NCI-H1092 (cell line): ENCODE measurements around the gene SULT1A1.
"Not testable (repeated sequence)": the region's sequence is repeated elsewhere in the genome, so short reads cannot be mapped to it uniquely, and the experiment has no call there.

Experiments
- DNase-seq: peaks from one replicate; lab custom pipeline; 2025; lab: John Stamatoyannopoulos, UW

The SULT1A1 gene

DNA sequence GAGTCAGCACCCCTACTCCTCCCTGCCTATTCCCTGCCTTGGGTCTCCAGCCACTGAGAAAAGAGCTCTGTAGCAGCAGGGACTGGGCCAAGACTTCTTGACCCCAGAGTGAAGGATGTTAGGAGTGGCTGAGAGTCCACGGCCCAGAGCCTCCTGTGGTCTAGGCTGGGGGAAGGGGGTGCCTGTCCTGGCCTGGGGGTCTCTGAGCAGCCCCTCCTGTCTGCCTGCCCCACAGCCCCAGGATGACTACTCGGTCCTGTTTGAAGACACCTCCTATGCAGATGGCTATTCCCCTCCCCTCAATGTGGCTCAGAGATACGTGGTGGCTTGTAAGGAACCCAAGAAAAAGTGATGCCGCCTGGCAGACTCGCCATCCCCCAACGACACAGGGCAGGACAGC, 18.5 kb downstream of the SULT1A1 start:
- no peak for DNase-seq

DNA sequence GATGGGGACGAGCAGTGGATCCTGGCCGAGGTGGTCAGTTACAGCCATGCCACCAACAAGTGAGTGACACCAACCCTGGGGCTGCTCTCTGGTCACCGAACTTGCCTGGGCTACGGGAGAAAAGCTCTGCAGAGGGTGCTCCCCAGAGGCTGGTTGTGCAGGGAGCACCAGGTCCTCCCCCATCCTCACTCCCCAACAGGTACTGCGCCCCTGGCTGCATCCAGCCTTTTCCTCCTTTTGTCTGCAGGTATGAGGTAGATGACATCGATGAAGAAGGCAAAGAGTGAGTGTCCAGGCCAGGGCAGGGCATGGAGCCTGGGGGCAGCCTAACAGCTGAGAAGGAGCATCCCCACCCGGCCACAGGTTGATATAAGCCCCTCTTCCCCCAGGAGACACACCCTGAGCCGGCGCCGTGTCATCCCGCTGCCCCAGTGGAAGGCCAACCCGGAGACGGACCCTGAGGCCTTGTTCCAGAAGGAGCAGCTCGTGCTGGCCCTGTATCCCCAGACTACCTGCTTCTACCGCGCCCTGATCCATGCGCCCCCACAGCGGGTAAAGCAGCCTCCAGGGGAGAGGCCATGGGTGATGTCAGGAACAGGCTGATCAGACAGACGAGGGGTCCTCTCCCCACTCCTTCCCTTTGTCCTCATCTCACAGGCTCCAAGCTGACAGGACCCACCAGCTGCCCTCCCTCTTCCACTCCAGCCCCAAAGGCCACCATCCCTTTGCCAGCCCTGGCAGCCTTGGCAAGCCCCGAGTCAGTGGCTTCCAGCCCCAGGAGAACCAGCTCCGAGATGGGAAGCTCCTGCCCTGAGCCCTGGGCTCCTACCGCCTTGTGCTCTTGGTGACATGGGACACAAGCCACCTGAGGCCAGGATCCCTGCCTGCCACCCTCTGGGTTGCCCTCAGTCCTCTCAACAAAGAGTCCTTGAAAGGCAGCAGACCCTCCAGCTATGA, 19.2 kb downstream of the SULT1A1 start:
- DNase-seq, result no peak

DNA sequence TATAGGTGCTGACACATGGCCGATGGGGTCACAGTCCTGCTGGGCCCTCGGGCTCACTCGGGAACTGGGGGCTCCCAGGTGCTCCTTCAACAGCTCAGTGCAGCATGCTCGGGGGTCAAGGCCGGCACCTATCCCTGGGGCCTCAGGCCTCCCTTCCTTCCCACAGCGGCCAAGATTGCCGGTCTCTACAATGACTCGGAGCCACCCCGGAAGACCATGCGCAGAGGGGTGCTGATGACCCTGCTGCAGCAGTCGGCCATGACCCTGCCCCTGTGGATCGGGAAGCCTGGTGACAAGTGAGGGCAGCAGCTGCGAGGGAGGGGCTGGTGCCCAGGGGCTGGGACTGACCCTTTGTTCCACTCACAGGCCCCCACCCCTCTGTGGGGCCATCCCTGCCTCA, 19.9 kb downstream of the SULT1A1 start:
- no peak for DNase-seq

DNA sequence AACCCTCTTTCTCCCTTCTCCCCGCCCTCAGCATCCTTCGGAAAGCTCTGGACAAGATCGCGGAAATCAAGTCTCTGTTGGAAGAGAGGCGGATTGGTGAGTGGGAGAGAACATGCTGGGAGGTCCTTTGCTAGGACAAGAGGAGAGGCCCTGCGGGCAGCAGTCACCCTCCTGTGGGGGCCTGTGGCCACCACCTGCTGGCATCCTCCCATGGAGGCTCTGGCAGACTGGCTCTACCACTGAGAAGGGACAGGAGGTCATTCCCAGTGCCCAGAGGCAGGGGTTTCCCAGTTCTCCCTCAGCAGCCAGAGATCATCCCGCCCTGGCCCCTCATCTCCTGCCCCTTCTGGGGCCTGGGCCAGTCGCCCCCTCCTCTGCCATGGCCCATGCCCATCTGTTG, 20.8 kb downstream of the SULT1A1 start:
- no peak for DNase-seq

DNA sequence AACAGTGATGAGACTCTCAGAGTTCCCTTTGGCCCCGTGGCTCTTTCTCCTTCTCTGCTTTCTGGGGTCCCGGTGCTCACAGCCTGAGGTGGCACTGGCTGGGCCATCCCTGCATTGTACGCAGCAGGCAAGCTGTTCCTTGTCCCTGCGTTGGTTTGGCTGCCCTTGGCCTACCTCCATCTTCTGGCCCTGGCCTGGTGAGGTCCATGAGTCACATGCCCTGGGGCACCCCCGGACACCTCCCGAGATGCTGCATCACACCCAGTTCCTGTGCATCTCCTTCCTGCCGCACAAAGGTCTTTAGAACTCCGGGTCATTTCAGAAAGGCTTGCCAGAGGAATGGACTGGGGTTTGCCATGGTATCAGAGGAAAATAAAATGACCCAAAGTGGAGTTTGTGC, 22.5 kb downstream of the SULT1A1 start:
- no peak for DNase-seq

DNA sequence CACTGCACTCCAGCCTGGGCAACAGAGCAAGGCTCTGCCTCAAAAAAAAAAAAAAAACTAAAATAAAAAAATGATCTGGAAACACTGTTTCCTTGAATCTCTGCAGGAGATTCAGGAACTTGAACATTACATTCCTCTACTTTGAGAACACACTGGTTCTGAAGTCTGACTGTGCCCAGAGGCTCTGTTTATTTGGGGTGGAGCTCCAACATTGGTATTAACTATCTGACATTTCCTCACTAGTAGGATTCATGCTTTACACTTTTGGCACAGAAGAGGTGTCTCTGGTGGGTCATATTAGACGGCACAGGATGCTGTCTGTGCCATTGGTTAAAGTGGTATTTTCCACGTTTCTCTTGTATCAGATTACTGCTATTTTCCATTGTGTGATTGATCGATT, 23.4 kb downstream of the SULT1A1 start:
- DNase-seq, result no peak

DNA sequence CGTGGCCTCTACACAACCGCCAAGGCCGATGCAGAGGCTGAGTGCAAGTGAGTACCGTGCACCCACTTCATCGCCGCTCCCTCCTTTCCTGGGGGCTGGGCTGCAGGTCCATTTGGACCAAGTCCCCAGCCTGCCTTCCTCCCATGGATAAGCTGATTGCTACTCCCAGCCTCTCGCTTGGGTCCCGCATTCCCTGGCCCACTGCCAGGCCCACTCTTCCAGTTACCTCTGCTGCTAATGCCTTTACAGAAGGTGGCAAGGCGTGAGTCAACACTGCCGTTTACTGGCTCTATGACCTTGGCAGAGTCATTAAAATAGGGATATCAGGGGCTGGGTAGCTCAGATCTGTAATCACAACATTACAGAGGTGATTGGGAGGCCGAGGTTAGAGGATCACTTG, 24.2 kb downstream of the SULT1A1 start:
- DNase-seq, result no peak

DNA sequence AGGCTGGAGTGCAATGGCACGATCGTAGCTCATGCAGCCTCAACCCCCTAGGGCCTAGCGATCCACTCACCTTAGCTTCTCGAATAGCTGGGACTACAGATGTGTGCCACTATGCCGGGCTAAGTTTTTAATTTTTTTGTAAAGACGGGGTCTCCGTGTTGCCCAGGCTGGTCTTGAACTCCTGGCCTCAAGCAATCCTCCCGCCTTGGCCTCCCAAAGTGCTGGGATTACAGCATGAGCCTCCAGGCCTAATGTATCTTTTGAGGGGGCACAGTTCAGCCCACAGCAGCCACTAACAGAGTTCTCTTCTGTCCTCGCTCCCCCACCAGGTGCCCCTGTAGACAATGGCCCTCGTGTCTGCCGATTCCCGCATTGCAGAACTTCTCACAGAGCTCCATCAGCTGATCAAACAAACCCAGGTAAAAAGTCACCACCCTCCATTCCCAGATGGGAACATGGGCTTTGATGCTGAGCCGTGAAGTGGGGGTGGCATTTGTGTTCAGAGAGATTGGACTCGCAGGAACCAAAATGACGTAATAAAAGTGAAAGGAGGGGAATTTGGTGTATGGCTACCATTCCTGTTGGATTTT, 29.0 kb downstream of the SULT1A1 start:
- DNase-seq, result no peak

DNA sequence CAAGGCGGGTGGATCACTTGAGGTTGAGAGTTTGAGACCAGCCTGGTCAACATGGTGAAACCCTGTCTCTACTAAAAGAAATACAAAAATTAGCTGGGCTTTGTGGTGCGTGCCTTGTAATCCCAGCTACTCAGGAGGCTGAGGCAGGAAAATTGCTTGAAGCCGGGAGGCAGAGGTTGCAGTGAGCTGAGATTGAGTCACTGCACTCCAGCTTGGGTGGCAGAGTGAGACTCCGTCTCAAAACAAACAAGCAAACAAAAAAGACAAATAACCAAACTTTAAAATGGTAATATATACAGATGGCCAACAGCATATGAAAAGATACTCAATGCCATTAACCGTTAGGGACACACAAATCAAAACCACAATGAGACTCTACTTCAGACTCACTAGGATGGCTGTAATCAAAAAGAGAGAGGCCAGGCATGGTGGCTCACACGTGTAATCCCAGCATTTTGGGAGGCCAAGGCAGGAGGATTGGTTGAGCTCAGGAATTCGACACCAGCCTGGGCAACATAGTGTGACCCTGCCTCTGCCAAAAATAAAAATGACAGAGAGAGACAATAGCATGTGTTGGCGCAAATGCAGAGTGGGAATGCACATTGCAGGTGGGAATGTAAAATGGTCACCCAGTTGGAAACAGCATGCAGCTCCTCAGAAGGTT, 34.3 kb downstream of the SULT1A1 start:
- no peak for DNase-seq

DNA sequence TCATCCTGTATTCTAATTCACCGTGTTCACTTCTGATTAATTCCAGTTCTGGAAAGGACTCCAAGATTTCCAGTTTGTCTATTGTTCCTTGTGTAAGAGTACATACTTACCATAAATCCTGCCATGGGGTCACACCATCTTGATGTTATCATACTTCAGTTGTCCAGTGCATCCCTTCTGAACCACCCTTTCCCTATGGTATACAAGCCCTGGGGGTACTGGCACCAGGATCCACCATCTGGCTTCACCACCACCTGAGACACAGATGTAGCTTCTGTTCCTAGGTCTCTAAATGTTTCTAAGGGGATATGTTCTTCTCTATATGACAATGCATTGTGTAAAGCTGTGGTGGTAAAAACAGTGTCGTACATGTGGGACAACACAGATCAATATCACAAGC, 34.9 kb downstream of the SULT1A1 start:
- no peak for DNase-seq

DNA sequence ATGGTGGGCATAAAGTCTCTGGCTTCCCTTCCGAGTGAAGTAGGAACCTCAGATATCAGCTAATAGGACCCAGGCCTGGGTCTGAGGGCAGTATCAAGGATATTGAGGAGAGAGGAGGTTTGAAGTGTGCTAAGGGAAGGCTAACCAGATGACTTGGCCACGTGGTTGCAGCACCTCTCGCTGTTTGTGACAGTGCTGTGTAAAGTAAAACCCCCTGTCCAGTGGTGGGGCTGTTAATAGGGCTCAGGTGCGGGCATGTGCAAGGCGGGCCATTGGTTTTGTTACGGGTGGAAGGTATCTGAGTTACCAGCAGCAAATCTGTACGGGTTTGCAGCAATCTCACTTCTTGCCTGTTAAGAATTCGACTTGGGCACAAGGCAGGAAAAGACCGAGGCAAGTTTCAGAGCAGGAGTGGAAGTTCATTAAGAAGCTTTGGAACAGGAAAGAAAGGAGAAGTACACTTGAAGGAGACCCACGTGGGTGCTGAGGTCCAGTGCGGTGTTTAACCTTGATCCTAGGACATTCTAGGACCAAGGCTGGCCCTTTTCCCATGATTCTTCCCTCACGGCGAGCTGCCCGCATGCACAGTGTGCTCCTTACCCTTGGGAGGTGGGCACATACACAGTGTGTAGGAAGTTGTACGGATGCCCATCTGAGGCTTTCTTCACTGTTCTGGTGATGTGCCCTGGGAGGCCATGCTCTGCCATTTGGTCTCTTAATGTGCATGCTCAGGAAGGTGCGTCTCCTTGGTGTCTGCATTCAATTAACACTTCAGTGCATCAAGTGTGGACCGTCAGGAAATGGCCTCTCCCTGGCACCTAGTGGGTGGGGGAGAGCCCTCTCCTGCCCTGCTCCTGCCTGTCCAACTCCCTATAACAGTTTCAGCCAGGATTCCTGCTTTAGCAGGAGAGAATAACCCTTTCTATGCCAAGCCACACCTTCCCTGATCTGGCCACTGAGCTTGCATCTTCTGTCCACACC, 35.8 kb downstream of the SULT1A1 start:
- no peak for DNase-seq

DNA sequence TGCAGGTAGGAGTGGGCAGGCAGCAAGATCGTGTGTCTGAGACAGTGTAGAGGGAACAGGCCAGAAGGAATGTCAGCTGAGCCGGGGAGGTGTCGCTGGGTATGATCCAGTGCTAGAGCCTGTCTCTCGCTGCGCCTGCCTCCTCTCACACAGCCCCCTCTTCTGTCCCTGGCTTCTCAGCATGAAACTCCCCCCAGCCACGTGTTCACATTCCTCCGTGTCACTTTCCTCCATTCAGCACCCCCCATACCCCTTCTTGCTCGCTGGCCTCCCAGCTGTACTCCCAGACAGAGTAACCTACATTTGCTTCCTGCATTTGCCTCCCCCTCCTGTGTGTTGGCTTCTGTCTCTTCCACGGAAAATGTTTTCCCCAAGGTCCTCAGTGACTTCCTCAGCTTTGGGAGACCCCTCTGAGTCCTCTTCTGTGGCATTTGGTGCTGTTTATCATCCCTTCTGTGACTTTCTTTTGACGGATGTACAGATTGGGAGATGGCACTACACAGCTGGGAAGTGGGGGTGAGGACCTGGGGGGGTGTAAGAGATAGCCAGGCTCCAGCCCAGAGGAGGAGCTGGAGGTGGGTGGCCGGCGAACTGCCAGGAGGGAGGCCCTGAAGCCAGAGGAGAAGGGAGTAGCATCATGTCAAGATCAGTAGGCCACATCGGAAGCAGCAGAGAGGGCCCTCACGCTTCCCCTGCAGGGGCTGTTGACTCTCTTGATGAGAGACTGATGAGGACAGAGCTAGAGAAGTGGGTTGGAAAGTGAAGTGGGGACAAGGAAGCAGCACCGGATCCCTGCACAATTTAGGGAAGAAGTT, 36.9 kb downstream of the SULT1A1 start:
- DNase-seq, result no peak

DNA sequence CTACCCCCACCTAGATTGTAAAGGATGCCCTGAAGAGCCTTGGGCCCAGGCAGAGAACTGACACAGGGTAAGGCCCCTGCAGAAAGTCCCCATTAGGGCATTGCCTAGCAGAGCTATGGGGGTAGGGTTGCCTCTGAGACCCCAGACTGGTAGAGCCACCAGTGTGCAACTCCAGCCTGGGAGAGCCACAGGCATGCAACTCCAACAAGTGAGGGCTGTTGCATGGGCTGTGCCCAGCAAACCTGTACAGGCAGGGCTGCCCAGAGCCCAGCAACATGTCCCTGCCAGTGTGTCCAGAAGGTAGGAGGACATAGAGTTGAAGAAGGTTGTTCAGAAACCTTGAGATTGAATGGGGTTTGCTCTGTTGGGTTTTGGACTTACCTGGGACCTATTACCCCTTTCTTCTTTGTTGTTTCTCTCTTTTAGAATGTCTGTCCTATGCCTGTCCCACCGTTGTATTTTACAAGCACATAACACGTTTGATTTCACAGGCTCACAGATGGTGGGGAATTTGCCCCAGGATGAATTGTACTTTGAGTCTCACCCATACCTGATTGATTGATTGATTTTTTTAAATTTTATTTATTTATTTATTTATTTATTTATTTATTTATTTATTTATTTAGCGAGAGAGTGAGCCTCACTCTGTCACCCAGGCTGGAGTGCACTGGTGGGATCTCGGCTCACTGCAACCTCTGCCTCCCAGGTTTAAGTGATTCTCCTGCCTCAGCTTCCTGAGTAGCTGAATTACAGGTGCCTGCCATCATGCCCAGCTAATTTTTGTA, 39.7 kb downstream of the SULT1A1 start:
- DNase-seq, result no peak

DNA sequence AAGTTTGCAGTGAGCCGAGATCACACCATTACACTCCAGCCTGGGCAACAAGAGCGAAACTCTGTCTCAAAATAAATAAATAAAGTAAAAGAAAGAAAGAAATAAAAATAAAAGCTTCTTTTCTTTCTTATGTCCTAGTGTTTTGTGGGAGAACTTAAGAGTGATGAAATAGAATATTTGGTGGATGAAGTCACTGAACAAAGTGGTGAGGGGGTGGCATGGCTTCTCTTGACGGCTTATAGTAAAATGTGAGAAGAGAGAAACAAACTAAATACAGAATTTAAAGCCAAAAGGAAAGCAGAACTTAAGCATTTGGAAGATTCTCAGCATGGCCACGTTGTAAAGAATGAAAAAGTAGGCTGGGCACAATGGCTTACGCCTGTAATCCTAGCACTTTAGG, 40.8 kb downstream of the SULT1A1 start:
- no peak for DNase-seq

DNA sequence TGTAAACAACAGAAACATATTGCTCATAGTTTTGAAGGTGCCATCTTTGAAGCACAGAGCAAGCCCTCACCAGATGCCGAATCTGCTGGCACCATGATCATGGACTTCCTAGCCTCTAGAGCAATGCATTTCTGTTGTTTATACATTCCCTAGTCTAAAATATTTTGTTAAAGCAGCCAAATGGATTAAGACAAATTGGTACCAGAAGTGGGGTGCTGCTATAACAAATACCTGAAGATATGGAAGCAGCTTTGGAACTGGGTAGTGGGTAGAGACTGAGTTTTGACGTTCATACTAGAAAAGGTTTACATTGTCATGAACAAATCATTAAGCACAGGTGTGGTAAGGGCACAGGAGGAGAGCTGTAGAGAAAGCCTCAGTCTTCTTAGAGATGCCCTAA, 42.6 kb downstream of the SULT1A1 start:
- DNase-seq, result no peak

DNA sequence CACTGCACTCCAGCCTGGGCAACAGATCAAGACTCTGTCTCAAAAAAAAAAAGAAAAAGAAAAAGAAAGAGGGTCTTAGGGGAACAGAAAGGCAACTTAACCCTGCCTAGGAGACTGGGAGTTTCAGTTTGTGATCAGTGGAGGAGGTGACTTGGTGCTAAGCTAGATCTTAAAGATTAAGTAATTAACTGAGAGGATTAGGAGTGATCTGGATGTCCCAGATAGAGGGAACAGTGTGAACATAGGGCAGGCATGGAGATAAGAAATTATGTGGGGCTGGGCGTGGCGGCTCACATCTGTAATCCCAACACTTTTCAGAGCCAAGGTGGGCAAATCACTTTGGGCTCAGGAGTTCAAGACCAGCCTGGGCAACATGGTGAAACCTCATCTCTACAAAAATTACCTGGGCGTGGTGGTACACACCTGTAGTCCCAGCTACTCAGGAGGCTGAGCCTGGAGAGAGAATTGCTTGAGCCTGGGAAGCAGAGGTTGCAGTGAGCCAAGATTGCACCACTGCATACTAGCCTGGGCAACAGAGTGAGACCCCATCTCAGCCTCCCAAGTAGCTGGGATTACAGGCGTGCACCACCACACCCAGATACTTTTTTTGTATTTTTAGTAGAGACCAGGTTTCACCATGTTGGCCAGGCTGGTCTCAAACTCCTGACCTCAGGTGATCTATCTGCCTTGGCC, 43.5 kb downstream of the SULT1A1 start:
- not testable (repeated sequence) for DNase-seq

DNA sequence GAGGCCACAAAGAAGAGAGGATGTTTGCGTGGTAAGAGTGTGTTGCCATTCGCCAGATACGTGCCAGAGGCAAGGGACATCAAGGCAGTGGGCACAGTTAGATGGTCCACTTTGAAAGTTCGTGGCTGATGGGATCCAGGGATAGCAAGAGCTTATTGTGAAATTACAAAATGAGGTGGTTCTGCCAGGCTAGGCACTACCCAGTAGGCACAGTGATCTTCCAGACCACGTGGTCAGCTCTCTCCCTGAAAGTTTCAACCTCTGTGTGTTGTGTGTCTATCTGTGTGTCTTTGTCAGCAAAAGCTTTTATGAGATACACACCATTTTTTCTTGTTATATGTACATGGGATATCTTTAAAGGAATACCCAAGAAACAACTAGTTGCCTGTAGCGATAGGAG, 46.6 kb downstream of the SULT1A1 start:
- no peak for DNase-seq

DNA sequence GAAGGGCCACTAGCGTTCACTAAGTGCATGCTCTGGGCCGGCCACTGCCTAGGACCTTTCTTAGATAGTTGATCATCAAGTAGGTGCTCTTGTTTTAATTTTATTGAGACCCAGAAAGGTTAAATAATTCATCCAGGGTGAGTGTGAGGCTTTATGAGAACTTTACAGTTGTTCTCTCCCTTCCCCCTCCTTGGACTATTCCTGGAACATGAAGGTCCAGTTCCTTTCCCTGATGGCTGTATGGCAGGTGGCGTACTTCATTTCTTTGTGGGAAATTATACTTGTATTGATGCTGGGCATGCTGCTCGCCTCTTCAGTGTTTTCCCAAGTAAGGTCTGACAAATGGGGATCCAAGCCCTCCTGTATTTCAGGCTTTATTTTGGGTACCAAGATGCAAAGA, 47.6 kb downstream of the SULT1A1 start:
- DNase-seq, result no peak

DNA sequence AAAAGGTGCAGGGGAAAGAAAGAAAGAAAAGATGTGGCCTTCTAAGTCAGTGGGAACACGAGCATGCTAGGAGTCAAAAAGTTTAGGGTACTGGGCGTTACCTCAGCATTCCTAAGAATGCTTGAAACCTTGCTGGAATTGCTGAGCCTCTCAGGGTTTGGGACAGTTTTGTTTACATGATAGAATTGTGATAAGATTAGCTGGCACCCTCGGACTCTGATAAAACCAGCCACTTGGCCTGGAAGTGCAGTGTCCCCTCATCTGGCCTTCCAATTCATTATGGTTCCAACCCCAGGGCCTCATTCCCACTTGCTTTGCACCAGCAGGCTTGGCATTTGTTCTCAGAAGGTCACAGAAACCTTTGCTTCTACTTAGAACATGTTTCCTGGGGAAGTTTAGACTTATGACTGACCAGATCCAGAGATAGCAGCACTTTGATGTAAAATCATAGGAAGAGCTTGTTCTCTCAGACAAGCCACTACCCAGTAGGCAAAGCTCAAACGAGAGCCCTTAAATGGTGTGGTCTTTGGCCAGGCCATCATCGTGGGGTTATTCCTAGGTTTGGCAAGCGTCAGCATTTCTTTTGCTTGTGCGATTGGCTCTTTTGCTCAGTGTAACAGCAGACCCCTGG, 48.2 kb downstream of the SULT1A1 start:
- no peak for DNase-seq
